Activated CD4-positive, alpha-beta T cell treated with anti-CD3 and anti-CD28 coated beads, Interleukin-2, amount 50 U/mL, for 1 hour (primary cell): Measurements from ENCODE around the gene WASHC2C.
"Not testable (repeated sequence)": the region's sequence is repeated elsewhere in the genome, so short reads cannot be mapped to it uniquely, and the experiment has no call there.

Experiments
- DNase-seq: peaks from one replicate; pipeline ENCODE4 v3.0.0-alpha.2; 2020

The WASHC2C gene

GRCh38 chr10:45726703-45727420 is at the start of gene WASHC2C:
WASHC2C (plus strand) TSS chr10:45727266; CDS start chr10:45727318, 52 bp downstream.
- DNase-seq: peak; percentile 98

GRCh38 chr10:45678467-45678866 is 48.6 kb upstream of the WASHC2C start:
- DNase-seq: not testable (repeated sequence)

- not testable (repeated sequence) for DNase-seq
Observed at GRCh38 chr10:45710200-45710796, 16.8 kb upstream of the WASHC2C start.

- not testable (repeated sequence) for DNase-seq
Observed at GRCh38 chr10:45711223-45711622, 15.8 kb upstream of the WASHC2C start.

DNA sequence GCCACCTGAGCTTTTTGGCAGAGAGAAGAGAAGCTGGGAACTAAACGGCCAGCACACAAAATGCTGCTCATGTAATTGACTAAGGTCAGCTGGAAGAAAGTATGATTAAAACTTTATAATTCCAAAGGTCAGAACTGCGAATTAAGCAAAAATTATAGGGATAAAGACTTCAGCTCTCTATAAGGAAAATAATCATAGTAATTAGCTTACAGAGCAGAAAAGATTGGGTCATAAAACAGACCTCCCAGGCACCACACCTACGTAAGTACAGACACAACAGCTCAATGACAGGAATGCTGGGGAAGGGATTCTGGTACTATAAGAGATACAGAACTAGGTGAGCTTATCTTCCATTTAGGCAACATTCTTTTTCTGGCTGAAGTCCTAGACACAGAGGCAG is 10.0 kb upstream of the WASHC2C start:
- DNase-seq: not testable (repeated sequence)

GRCh38 chr10:45717642-45718041 is 9.4 kb upstream of the WASHC2C start:
- DNase-seq: not testable (repeated sequence)

GRCh38 chr10:45721503-45721902 is 5.6 kb upstream of the WASHC2C start:
- not testable (repeated sequence) for DNase-seq

GRCh38 chr10:45723851-45724250 is 3.2 kb upstream of the WASHC2C start:
- DNase-seq: not testable (repeated sequence)

DNA sequence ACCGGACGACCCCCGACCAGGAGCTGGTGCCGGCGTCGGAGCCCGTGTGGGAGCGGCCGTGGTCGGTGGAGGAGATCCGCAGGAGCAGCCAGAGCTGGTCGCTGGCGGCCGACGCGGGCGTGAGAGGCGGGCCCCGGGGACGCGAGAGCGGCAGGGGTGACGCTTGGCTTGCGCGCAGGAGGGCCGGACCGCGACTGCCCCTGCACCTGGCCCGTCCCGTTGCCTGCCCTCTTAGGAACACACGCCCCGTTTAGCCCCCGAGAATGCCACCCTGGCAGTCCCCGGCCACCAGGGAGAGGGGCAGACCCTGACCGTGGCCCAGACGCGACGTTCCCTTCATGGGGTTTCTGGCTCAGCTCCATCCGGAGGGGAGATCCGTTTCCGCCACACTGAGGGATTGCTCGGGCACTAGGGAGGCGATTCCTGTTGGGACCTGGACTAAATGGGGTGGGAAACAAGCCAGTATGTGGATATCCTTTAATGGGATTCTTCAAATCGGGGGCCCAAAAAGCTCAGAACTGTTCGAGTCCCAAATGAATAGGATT is 427 bp downstream of the WASHC2C start:
- DNase-seq: not testable (repeated sequence)

DNA sequence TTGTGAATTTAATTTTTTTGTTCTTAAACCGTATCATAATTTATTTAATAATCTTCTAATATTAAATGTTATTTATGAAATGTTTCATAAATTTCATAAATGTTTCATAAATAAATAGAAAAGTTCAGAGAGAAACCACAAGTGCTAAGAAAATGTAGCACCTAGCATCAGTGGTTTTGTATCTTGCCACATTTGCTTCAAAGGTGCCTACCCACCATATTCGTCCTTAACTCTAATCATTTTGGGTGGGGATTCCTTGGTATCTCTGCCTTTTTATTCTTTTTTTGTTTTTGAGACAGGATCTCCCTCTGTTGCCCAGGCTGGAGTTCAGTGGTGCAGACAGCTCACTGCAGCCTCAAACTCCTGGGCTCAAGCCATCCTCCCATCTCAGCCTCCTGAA is 7.4 kb downstream of the WASHC2C start:
- DNase-seq: not testable (repeated sequence)

GRCh38 chr10:45734867-45735266 is 7.8 kb downstream of the WASHC2C start:
- DNase-seq: not testable (repeated sequence)

GRCh38 chr10:45741559-45741958 is 14.5 kb downstream of the WASHC2C start:
- not testable (repeated sequence) for DNase-seq

GRCh38 chr10:45742014-45742413 is 14.9 kb downstream of the WASHC2C start:
- DNase-seq: not testable (repeated sequence)

GRCh38 chr10:45751141-45751540 is 24.1 kb downstream of the WASHC2C start:
- not testable (repeated sequence) for DNase-seq

DNA sequence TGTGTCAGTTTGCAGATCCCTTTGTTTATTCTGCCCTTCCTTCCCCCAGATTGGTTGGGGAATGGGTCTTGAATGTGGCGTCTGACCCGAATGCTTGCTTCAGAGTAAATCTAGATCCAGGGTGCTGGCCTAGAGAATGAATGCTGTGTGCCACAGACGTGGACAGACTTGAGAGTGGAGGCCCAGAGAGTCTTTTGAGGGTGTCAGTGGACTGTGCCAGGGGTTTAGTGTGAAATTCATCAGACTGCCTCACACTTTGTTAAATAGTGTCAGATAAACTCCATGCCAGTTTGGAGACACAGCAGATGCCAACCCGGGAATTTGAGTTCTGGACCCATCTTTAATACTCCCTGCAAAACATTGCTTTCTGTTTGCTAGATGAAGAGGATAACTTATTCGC is 25.1 kb downstream of the WASHC2C start:
- not testable (repeated sequence) for DNase-seq

DNA sequence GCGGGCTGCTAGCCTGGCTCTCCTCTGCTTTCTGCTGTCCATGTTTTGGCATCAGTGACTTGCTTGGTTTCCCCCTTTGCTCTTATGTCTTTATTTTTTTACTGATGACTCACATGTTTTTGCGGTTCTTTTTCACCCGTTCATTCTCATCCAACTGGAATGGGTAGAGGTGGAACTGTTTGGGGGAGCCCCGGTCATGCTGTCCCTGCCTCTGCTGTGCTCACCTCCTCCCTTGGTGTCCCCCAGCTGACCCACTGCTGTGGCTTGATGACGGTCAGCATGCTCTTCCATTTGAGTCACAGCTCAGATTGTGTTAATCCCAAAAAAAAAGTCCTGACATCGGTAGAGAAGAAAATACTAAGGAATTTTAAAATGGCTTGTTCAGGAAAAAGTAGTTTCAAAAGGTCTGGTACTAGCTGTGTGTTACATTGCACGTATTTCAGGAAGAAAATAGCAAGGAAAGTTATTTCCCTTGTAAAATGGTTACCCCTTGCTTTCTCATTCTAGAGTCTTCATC is 27.0 kb downstream of the WASHC2C start:
- DNase-seq: not testable (repeated sequence)

- DNase-seq: not testable (repeated sequence)
Observed at GRCh38 chr10:45755083-45755482, 28.0 kb downstream of the WASHC2C start.

DNA sequence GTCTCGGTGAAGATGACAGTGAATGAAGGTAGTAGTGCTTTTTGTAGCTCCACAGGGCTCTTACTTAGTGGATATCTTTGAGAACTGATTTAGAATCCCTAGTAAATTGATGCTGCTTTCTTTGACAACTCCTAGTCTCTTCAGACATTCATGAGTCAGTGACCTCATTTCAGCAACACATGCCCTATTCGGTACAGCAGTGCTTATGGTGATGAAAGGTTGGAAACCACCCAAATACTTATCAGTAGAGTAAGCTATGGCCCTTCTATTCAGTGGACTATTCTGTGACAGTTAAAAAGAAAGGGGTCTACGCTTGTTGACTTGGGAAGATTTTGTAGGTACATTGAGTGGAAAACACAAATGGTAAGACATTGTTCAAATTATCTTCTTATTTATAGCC is 29.0 kb downstream of the WASHC2C start:
- not testable (repeated sequence) for DNase-seq

- not testable (repeated sequence) for DNase-seq
Observed at GRCh38 chr10:45757661-45758396, 30.8 kb downstream of the WASHC2C start.

DNA sequence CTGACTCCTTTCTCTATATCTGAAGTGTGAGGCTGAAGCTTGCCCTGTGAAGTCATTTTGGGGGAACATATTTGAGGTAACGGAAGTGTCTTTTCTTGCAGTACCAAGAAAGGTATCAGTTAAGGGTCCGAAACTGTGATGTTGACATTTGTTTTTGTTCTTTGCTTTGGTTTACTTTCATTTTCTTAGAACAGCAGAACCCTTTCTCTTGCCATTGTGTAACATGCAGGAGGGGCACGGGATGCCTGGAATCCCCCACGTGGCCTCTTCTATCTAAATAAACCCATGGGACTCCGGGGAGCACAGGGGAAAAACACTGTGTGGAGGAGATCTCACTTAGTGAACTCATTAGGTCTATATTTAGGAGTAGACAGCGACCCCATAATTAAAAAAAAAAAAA is 34.6 kb downstream of the WASHC2C start:
- not testable (repeated sequence) for DNase-seq

DNA sequence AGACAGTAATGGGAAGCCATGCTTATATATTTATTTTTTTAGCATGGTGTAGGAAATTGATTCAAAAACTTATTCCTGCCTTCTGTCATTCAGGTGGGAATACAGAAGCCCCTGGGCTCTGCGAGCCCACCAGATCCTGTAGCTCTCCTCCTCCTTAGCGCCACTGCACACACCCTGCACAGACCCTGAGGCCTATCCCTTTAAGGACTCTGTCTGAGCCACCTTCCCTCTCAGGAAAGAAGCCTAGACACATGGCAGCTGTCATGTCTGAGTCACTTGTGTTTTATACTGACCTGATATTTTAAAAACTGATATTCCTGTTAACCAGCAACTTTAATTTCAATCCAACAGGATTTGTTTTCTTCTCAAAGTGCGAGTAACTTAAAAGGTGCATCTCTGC is 36.0 kb downstream of the WASHC2C start:
- not testable (repeated sequence) for DNase-seq

- not testable (repeated sequence) for DNase-seq
Observed at GRCh38 chr10:45768334-45768733, 41.3 kb downstream of the WASHC2C start.
